Measurements from ENCODE around the gene EDN1.
"Not testable (repeated sequence)": the region's sequence is repeated elsewhere in the genome, so short reads cannot be mapped to it uniquely, and the experiment has no call there.

Gene EDN1

DNA sequence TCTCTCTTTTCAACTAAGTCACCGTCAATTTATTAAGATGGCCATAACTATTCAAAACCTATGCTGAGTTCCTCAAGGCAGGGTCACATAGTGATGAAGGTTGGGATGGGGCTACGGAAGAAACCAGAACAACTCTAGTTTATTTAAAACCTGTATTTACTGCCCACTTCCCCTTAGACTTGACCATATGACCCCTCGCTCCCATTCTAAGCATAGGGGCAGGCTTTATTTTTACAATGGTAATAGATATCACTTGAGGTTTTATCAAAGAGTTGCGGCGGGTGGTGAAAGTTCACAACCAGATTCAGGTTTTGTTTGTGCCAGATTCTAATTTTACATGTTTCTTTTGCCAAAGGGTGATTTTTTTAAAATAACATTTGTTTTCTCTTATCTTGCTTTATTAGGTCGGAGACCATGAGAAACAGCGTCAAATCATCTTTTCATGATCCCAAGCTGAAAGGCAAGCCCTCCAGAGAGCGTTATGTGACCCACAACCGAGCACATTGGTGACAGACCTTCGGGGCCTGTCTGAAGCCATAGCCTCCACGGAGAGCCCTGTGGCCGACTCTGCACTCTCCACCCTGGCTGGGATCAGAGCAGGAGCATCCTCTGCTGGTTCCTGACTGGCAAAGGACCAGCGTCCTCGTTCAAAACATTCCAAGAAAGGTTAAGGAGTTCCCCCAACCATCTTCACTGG, 5.5 kb downstream of the EDN1 start:
- no peak for DNase-seq

DNA sequence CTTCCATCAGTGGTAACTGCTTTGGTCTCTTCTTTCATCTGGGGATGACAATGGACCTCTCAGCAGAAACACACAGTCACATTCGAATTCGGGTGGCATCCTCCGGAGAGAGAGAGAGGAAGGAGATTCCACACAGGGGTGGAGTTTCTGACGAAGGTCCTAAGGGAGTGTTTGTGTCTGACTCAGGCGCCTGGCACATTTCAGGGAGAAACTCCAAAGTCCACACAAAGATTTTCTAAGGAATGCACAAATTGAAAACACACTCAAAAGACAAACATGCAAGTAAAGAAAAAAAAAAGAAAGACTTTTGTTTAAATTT, 6.1 kb downstream of the EDN1 start:
- no peak for DNase-seq

DNA sequence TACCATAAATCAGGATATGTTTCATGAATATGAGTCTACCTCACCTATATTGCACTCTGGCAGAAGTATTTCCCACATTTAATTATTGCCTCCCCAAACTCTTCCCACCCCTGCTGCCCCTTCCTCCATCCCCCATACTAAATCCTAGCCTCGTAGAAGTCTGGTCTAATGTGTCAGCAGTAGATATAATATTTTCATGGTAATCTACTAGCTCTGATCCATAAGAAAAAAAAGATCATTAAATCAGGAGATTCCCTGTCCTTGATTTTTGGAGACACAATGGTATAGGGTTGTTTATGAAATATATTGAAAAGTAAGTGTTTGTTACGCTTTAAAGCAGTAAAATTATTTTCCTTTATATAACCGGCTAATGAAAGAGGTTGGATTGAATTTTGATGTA, 6.4 kb downstream of the EDN1 start:
- DNase-seq, result no peak

DNA sequence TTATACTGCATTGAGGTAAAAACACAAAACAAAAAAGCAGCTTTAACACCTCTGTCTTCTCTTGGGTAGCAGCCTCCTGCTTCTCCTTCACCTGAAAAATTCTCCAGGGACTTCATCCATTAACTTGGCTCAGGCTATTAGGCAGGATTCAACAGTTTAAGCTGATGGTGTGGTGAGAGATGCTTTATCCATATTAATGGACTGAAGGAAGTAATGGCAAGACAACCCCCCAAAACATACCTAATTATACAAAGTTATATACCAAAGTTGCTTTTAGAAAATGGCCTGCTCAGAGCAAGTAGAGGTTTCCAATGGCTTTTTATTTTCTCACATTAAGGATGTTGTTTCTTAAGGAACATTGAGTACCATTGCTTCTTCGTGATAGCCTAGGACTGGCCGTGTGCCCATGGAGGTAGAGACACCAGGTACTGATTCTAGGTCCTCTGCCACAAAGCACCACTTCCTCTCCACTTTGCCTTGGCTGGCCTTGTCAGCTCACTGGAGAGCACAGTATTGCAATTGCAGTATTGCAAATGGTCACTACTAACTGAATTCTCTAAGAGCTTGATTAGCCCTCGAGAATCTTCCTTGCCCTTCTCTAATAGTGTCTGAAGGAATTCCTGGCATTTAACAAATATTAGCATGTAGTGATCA, 7.3 kb downstream of the EDN1 start:
- no peak for DNase-seq

DNA sequence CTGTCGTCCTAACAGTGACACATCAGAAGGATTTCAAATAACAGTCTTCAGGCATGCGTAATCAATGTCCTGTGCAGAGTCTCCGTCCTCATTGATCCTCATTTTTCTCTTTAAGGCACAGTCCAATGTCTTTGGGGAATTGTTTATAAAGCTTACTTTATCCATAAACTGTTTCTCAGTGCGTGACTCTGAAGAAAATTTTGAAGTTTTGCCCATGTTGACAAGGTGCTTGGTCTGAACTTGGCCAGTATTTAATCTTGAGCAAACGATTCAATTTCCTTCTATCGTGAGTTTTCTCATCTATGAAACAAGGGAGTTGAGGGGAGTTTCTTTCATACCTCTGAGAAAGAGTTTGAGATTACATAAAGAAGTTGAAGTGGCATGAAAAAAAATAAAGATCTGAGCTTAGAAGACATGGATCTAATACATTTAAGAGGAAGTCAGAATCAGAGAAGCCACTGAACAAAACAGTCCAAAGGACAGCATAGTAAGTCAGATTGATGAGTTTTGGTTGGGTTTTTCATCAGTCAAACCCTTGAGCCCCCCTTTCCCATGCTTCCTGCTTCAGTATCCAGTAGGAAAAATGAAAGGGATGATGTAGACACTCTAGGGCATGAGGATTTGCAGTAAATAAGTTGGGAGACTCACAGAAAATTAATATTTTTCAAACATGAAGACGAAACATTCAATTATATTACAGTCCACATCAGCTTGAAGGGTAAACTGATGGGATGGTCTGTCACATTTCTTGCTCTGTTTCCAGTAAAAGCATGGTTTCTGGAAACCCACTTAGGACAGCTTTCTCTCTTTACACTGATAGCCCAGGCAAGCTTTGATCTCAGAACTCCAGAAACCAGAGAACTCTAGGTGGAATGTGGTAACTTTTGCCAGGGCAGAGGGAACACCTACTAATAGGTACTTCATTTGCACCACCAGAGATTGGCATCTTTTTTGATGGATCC, 8.1 kb downstream of the EDN1 start:
- no peak for DNase-seq

DNA sequence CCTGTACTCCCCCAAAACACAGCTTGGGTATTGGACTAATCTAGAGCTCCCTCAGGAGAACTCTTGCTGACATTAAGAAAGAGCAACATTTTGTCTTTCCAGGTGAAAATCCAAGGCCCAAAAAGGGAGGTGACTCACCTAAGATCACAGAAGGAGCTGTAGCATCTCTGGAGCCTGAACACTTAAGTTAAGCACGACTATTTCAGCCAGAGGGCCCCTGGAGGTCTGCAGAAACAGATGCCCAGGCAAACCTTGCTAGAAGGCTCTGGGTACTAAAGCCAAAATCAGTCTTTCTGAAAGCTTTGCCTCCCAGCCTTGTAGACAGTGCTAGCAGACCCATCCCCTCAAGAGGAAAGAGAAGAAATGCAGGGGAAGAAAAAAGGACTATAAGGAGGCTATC, 8.8 kb downstream of the EDN1 start:
- no peak for DNase-seq

DNA sequence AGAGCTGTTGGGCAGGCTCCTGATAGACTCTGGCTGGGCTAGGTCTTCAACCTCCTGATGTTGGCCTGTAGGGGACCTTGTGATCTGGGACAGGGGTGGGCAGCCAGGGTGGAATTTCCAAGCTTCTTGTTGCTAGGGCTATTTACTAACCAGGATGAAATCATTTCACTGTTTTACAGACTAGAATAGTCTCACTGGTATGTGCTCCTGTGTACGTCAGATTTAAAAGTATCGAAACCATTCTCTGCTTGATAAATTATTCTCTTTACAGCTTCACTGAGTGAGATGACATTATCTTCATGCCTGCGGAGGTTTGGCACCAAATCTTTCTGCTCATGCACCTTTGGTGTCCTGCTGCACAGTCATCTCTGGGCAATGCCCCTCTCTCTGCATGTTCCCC, 10.9 kb downstream of the EDN1 start:
- DNase-seq, result no peak

DNA sequence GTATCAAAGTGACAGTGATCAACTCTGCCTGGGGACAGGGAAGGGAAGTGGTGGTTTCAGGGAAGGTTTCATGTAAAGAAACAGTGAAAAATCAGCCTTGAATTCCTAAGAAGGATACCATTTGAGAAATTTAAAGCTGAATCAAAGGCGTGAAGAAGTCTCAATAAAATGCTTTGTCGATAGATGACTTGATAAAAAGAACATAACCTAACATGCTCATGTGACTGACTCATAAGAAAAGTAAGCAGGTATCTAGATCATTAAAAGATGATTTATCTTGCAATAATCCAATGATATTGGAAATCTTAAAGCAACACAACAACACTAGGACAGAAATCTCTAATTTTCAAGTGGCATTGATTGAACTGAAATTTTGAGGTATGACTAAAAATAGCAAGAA, 14.3 kb downstream of the EDN1 start:
- no peak for DNase-seq

DNA sequence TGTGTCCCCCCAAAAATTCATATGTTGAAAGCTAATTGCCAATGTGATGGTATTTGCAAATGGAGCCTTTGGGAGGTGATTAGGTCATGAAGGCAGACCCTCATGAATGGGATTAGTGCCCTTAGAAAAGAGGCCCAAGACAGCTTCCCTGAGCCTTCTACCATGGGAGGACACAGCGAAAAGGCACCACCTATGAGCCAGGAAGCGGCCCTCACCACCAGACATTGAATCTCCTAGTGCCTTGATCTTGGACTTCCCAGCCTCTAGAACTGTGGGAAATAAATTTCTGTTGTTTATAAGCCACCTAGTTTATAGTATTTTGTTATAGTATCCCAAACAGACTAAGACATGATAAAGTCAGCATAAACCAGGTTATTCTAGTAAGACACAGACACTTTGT, 18.9 kb downstream of the EDN1 start:
- no peak for DNase-seq

DNA sequence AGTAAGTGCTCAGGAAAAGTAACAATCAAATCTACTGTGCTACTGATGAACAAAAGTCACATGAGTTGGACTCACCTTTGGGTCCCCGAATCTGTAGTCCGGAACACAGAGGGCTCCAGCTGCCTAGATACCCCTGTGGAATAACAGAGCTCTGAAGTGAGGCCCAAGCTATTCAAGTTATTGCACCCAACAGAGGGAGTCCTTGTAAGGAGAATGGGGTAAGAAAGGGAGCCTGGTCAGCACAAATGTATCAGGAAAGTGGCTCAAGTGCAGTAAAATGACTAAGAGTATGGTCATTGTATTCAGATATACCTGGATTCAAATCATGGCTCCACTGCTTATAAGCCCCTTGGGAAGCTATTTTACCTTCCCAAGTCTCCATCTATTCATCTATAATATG, 20.9 kb downstream of the EDN1 start:
- no peak for DNase-seq

DNA sequence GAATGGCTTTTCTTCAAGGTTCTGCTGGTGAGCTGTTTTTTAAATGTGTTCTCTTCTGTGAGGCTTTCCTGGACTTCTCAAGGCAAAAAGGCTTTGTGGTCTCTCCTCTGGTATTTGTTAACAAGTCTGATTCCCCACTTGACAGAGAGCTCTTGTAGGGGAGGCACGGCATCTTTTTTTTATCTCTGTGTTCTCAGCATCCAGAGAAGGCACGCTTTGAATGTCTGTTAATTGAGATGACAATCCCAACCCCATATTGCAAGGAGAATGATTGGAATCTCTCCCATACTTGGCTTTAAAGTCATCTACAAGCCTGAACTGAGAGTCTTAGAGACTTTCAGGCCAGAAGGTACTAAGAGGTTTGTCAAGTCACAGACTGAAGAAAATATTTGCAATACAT, 22.6 kb downstream of the EDN1 start:
- no peak for DNase-seq

DNA sequence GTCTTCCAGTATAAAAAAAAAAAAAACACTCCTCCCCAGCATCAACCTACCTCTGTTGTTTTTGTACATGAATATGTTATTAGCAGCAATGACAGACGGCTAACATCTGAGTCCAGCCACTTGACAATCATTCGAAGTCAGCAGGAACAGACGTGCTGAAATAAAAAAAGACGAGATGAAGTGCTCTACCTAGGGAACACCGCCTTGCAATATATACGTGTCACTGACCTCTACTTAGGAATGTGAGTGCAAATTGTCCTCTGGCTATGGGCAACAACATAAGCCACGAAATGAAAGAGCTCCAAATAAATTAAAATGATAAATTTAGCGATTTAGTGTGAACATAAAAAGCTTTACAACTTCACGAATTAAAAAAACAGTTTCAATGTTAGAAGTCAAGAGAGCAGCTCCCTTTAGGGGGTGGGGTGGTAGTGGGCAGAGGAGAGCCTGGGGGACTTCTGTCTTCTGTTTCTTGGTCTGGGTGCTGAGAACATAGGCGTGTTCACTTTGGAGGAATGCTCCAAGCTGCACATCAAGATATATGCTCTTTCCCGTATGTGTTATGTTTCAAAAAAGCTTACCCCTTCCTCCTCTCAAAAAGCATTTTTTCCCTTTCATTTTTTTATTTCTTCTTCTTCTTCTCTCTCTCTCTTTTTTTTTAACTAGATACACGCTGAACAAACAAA, 23.3 kb downstream of the EDN1 start:
- DNase-seq, result no peak

DNA sequence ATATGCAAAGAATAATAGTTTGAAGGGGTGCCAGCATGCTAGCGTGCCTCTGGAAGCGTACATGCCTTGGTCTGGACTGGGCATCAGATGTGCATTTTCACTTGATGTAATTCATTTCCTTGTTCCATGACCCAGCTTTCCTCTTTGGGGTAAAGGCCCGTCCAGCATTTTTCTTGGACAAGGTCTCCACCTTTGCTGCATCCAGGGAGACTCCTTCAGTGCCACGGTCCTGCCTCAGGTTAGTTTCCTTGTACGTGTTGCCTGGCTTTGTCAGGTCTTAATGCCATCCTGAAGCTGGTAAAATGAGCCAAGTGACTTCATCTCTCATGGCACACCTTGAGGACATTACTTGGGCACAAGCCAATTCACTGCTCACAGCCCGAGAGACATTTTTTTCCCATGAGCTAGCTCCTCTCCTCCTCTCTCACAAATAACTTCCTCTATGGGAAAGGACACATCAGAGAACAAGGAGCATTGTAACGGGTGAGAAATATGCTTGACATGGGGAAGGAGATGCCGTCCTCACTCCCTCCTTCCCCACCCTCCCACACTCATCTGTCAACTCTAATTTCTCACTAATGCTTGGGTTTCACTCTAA, 23.9 kb downstream of the EDN1 start:
- DNase-seq, result no peak

DNA sequence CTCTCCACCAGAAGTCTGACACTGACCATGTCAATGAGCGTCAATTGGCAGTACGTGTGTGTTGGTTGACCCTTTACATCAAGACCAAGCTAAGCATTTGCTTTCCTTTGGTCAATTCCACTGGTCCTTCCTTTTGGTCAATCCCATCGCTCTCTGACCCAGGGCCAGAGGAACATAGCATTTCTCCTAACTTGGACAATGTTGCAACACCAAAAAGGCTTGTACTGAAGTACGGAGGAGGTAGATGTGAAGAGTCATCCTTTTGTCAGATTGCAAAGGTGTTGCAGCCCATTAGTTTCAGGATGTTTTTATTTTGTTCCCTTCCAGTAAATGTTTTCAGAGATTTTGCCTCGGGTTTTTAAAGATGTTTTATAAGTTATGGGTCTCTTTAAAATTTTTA, 24.6 kb downstream of the EDN1 start:
- DNase-seq, result no peak

DNA sequence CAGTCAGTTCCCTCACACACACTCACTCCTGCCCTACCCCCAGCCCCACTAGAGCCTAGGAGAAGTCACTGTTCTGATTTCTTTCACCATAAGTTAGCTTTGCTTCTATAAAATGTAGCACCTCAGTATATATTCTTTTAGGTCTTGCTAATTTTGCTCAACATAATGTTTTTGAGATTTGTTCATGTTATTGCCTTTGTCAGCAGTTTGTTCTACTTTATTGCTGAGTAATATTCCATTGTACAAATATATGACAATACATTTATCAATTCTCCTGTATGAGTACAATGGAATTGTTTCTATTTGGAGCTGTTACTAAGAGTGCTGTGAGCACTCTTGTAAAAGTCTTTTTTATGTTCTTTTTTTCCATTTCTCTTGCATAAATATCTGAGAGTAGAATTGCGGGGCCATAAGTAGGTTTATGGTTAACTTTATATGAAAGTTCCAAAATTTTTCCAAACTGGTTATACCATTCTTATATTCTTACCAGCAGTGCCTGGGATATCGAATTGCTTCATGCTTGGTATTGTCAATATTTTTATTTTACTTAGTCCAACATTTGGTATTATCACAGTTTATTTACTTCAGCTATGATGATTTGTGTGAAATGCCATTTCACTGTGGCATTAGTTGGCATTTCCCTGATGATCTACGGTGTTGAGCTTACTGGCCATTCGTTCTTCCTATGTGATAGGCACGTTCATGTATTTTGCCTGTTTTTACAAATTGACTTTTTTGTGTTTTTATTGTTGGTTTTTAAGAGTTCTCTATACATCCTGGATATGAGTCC, 25.3 kb downstream of the EDN1 start:
- DNase-seq, result no peak

DNA sequence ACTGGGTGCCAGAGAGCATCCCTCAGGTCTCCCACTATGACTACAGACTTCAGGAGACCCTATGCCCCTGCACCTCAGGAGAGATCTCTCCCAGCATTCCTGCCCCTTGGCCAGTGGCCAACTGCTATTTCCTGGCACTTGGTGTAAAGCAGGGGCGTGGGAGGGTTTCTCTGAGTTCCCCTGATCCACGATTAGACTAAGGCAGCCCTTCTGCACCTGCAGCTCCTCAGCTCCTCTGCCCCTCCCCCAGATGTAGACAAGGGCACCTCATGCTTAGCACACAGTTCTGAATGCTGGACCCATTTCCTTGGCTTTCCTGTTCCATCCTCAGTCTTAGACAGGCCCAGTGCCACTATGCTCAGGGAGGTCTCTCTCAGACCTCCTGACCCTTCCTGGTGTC, 28.6 kb downstream of the EDN1 start:
- no peak for DNase-seq

DNA sequence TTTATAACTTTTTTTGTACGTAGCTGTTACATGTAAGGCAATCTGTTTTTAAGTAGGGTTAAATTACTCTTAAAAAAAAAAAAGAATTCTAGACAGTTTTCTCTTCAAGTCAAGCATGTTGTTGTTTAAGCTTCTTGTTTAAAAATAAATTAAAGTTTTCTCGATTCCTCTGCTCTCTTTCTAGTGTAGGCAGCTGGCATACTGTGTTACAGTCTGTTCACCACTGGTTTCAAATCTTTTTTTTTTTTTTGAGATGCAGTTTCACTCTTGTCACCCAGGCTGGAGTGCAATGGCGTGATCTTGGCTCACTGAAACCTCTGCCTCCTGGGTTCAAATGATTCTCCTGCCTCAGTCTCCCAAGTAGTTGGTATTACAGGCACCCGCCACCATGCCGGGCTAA, 29.9 kb downstream of the EDN1 start:
- not testable (repeated sequence) for DNase-seq

DNA sequence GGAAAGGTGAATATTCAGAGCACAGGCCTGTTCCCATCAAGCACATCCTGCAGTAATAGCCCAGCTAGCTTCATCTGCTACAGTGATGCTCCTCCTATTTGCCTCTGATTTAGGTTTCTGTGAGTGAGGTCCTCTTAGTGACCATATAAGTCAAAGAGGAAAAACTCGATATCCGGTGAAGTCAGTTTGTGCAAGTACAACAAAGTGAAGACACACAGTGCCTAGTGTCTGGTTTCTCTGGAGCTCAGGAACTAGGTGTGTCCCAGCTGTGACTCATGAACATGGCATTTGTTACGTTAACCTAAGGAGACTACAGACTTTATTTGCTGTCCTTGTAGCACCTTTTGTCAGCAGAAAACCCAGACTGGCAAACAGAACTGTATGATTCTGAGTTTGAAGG, 33.9 kb downstream of the EDN1 start:
- no peak for DNase-seq

DNA sequence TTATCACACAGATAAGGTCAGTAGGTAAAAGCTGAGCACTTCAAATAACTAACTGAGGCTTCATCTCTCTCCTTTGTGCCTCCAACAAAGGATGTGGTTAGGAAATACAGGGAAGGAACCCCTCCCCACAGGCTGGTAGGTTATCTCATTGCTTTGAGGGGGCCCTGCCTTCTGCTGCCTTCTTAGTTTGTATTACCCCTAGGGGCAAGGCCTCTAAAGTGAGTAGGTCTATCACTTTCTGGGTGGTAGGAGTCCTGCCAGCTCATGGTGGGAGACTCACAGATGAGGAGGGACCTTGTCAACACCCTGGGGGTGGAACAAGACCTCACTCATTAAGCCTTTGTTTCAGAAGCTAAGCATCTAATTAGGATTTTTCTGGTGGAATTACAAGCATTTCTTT, 34.6 kb downstream of the EDN1 start:
- no peak for DNase-seq

DNA sequence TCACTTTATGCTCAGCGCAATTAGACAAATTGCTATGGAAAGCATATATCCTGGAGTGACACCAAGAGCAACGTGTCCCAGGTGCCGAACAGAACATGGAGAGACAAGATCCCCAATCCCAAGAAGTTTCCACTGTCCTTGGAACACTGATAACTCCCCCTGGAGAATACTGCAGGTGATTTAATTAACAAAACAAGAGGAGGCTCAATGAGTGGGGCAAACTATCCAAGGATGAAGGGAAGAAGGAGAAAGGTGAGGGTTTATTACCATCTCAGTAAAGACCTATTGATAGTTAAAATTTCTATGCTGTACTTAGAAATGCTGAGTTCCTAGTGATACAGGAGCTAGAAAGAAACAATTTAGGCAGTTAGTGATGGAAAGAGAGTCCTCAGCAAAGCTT, 35.7 kb downstream of the EDN1 start:
- no peak for DNase-seq

DNA sequence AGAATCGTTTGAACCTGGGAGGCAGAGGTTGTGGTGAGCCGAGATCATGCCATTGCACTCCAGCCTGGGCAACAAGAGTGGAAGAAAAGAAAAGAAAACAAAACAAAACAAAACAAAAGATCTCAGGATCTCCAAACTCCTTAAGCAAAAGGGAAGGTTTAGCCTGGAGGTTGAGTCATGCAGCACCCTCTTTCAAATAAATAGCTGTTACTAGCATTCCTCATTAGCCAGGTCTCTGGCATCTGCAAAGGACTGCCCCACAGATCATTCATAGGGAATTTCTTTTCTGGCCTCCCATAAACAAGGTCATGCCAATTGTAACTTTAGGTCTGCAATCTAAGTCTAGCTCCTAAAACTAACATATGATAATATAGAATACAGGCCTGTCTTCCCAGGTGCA, 37.2 kb downstream of the EDN1 start:
- no peak for DNase-seq

DNA sequence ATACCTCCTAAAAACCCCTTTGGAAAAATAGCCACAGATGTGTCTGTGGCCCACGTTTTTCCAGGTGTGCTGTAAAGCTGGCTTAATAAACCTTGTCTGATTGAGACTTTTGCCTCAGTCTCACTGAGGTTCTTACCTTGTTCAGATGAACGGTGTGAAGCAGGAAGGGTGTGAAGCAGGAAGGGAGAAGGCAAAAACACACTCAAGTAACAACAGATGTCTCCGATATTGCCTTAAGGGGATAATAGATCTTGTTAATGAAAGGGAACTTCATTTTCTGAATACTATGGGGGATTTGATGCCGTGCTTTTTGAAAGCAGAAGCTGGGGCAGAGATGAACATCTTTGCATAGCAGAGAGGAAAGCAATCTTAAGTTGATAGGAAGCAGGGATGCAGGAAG, 37.8 kb downstream of the EDN1 start:
- no peak for DNase-seq

Data from CD4-positive, alpha-beta T cell treated with Interleukin-12 subunit alpha and Interleukin-12 subunit beta, for 1 hour (primary cell).